ENCODE results near the gene C17orf58. TPM values are rescaled to one million over a fixed set of nuclear protein-coding genes. Genes with fewer than 3 reads are reported as not detected.
"Not testable (repeated sequence)": the region's sequence is repeated elsewhere in the genome, so short reads cannot be mapped to it uniquely, and the experiment has no call there.

Gene C17orf58
- total and polyA plus RNA-seq, 7 experiments from 2014 or later = 0.28 to 6.9 (median 0.88) TPM; not detected in 2

GRCh38 chr17:67983383-67983688 lies 12.9 kb downstream of the C17orf58 start:
- peak overlapping the region in 3 of 9 donors; percentile 6 to 40 (median 10) for H3K27ac Mint-ChIP-seq
- Histone ChIP-seq H3K36me3 (ENCODE audit: control insufficient read depth in 2 of 3, insufficient read depth in 3 of 3, low read length in 3 of 3) (peaks cover 0 to 21% (median 0%) of the 10 kb centered on the region in 3 experiments), H3K27ac (ENCODE audit: low read depth, low read length) (no peak overlapping the region), H3K4me1 (ENCODE audit: control insufficient read depth in 2 of 2, insufficient read depth in 2 of 2, low read length in 2 of 2) (no peaks in the 10 kb centered on the region), H3K4me3 (ENCODE audit: low read length) (no peak overlapping the region), H3K27me3 (ENCODE audit: control insufficient read depth in 2 of 2, insufficient read depth in 2 of 2, low read length in 2 of 2) (no peaks in the 10 kb centered on the region), H3K9me3 (ENCODE audit: control insufficient read depth in 2 of 3, low read length in 3 of 3) (no peaks in the 10 kb centered on the region)
- CTCF ChIA-PET = no interaction called here
- ATAC-seq (no peak), DNase-seq (no peak)
- peaks cover 0 to 7% (median 5%) of the 10 kb centered on the region in 5 donors for H3K36me3 Mint-ChIP-seq
- intact Hi-C loops (cut with micrococcal nuclease) = no loop called here
- no peaks in the 10 kb centered on the region for H3K4me1 Mint-ChIP-seq
- peaks cover 0 to 2% (median 0%) of the 10 kb centered on the region in 11 donors for H3K9me3 Mint-ChIP-seq
- H3K4me3 Mint-ChIP-seq = no peak overlapping the region
- POLR2A ChIA-PET = no interaction called here
- H3K27me3 Mint-ChIP-seq = no peaks in the 10 kb centered on the region

- no peaks in the 10 kb centered on the region for H3K4me1 ChIP-seq (ENCODE audit: control insufficient read depth in 2 of 2, insufficient read depth in 2 of 2, low read length in 2 of 2)
- H3K27me3 ChIP-seq (ENCODE audit: control insufficient read depth in 2 of 2, insufficient read depth in 2 of 2, low read length in 2 of 2) = no peaks in the 10 kb centered on the region
- no peak overlapping the region for H3K27ac ChIP-seq (ENCODE audit: low read depth, low read length)
- Mint-ChIP-seq H3K36me3 (peaks cover 0 to 7% (median 5%) of the 10 kb centered on the region in 5 donors), H3K27ac (peak overlapping the region in 3 of 9 donors; percentile 10 to 40 (median 34)), H3K4me1 (no peaks in the 10 kb centered on the region), H3K27me3 (no peaks in the 10 kb centered on the region), H3K9me3 (peaks cover 0 to 2% (median 0%) of the 10 kb centered on the region in 11 donors), H3K4me3 (no peak overlapping the region)
- H3K4me3 ChIP-seq (ENCODE audit: low read length) = no peak overlapping the region
- ATAC-seq = no peak
- ChIA-PET POLR2A (no interaction called here), CTCF (no interaction called here)
- DNase-seq = no peak
- no peaks in the 10 kb centered on the region for H3K9me3 ChIP-seq (ENCODE audit: control insufficient read depth in 2 of 3, low read length in 3 of 3)
- intact Hi-C loops (cut with micrococcal nuclease) = no loop called here
- H3K36me3 ChIP-seq (ENCODE audit: control insufficient read depth in 2 of 3, insufficient read depth in 3 of 3, low read length in 3 of 3) = peaks cover 0 to 21% (median 0%) of the 10 kb centered on the region in 3 experiments
Observed at GRCh38 chr17:67982686-67983382, 13.4 kb downstream of the C17orf58 start.

GRCh38 chr17:67982034-67982640 lies 14.1 kb downstream of the C17orf58 start:
- Histone ChIP-seq H3K4me1 (ENCODE audit: control insufficient read depth in 2 of 2, insufficient read depth in 2 of 2, low read length in 2 of 2) (no peaks in the 10 kb centered on the region), H3K36me3 (ENCODE audit: control insufficient read depth in 2 of 3, insufficient read depth in 3 of 3, low read length in 3 of 3) (peaks cover 0 to 23% (median 0%) of the 10 kb centered on the region in 3 experiments), H3K27ac (ENCODE audit: low read depth, low read length) (no peak overlapping the region), H3K27me3 (ENCODE audit: control insufficient read depth in 2 of 2, insufficient read depth in 2 of 2, low read length in 2 of 2) (no peaks in the 10 kb centered on the region), H3K9me3 (ENCODE audit: control insufficient read depth in 2 of 3, low read length in 3 of 3) (no peaks in the 10 kb centered on the region), H3K4me3 (ENCODE audit: low read length) (no peak overlapping the region)
- intact Hi-C loops (cut with micrococcal nuclease) = no loop called here
- Mint-ChIP-seq H3K4me1 (no peaks in the 10 kb centered on the region), H3K9me3 (peaks cover 0 to 2% (median 0%) of the 10 kb centered on the region in 11 donors), H3K4me3 (no peak overlapping the region), H3K27me3 (no peaks in the 10 kb centered on the region), H3K27ac (no peak overlapping the region), H3K36me3 (peaks cover 0 to 7% (median 5%) of the 10 kb centered on the region in 5 donors)
- ChIA-PET POLR2A (no interaction called here), CTCF (interaction anchor here (0.7 kb wide), 1 partner anchor 760 kb away, joined by 3 read pairs; no protein-coding TSS in a partner anchor)
- DNase-seq (no peak), ATAC-seq (no peak)

- H3K36me3 Mint-ChIP-seq = peaks cover 0 to 13% (median 6%) of the 10 kb centered on the region in 5 donors
- POLR2A ChIA-PET = interaction anchor here (0.6 kb wide), 1 partner anchor 1390 kb away, joined by 3 read pairs; no protein-coding TSS in a partner anchor
- H3K36me3 ChIP-seq (ENCODE audit: control insufficient read depth in 2 of 3, insufficient read depth in 3 of 3, low read length in 3 of 3) = peaks cover 0 to 28% (median 0%) of the 10 kb centered on the region in 3 experiments
- intact Hi-C loops (cut with micrococcal nuclease); H3K4me3 ChIP-seq (ENCODE audit: low read length); DNase-seq; H3K9me3 Mint-ChIP-seq; H3K4me1 ChIP-seq (ENCODE audit: control insufficient read depth in 2 of 2, insufficient read depth in 2 of 2, low read length in 2 of 2); H3K4me1 Mint-ChIP-seq; CTCF ChIA-PET; H3K27ac ChIP-seq (ENCODE audit: low read depth, low read length); H3K4me3 Mint-ChIP-seq; H3K27me3 Mint-ChIP-seq; H3K27me3 ChIP-seq (ENCODE audit: control insufficient read depth in 2 of 2, insufficient read depth in 2 of 2, low read length in 2 of 2); H3K9me3 ChIP-seq (ENCODE audit: control insufficient read depth in 2 of 3, low read length in 3 of 3); ATAC-seq: not testable (repeated sequence)
- H3K27ac Mint-ChIP-seq = peak overlapping the region in 2 of 9 donors; percentile 17 to 37
Observed at GRCh38 chr17:67980883-67981282, 15.4 kb downstream of the C17orf58 start.

- ChIA-PET POLR2A (interaction anchor here (0.6 kb wide), 1 partner anchor 1389 kb away, joined by 3 read pairs; no protein-coding TSS in a partner anchor), CTCF (interaction anchor here (0.6 kb wide), 1 partner anchor 38 kb away, joined by 3 read pairs; no protein-coding TSS in a partner anchor)
- H3K9me3 ChIP-seq (ENCODE audit: control insufficient read depth in 2 of 3, low read length in 3 of 3) = no peaks in the 10 kb centered on the region
- H3K4me3 ChIP-seq (ENCODE audit: low read length) = no peak overlapping the region
- intact Hi-C loops (cut with micrococcal nuclease) = no loop called here
- peaks cover 0 to 31% (median 2%) of the 10 kb centered on the region in 3 experiments for H3K36me3 ChIP-seq (ENCODE audit: control insufficient read depth in 2 of 3, insufficient read depth in 3 of 3, low read length in 3 of 3)
- Mint-ChIP-seq H3K36me3 (peaks cover 0 to 17% (median 9%) of the 10 kb centered on the region in 5 donors), H3K4me3 (no peak overlapping the region), H3K4me1 (no peaks in the 10 kb centered on the region), H3K27me3 (no peaks in the 10 kb centered on the region), H3K9me3 (peaks cover 0 to 2% (median 0%) of the 10 kb centered on the region in 11 donors), H3K27ac (peak overlapping the region in 3 of 9 donors; percentile 37 to 75 (median 37))
- no peaks in the 10 kb centered on the region for H3K27me3 ChIP-seq (ENCODE audit: control insufficient read depth in 2 of 2, insufficient read depth in 2 of 2, low read length in 2 of 2)
- DNase-seq (no peak), ATAC-seq (no peak)
- no peak overlapping the region for H3K27ac ChIP-seq (ENCODE audit: low read depth, low read length)
- no peaks in the 10 kb centered on the region for H3K4me1 ChIP-seq (ENCODE audit: control insufficient read depth in 2 of 2, insufficient read depth in 2 of 2, low read length in 2 of 2)
Observed at GRCh38 chr17:67980456-67980855, 15.8 kb downstream of the C17orf58 start.

GRCh38 chr17:67976306-67976705 lies 20.0 kb downstream of the C17orf58 start:
- peaks cover 0 to 54% (median 4%) of the 10 kb centered on the region in 3 experiments for H3K36me3 ChIP-seq (ENCODE audit: control insufficient read depth in 2 of 3, insufficient read depth in 3 of 3, low read length in 3 of 3)
- H3K4me1 ChIP-seq (ENCODE audit: control insufficient read depth in 2 of 2, insufficient read depth in 2 of 2, low read length in 2 of 2); H3K9me3 ChIP-seq (ENCODE audit: control insufficient read depth in 2 of 3, low read length in 3 of 3); H3K27me3 Mint-ChIP-seq; H3K4me3 ChIP-seq (ENCODE audit: low read length); H3K27me3 ChIP-seq (ENCODE audit: control insufficient read depth in 2 of 2, insufficient read depth in 2 of 2, low read length in 2 of 2); H3K27ac Mint-ChIP-seq; H3K9me3 Mint-ChIP-seq; DNase-seq; H3K4me1 Mint-ChIP-seq; H3K4me3 Mint-ChIP-seq; H3K27ac ChIP-seq (ENCODE audit: low read depth, low read length); POLR2A ChIA-PET; intact Hi-C loops (cut with micrococcal nuclease); ATAC-seq: not testable (repeated sequence)
- CTCF ChIA-PET = interaction anchor here (1.7 kb wide), 1 partner anchor 12 kb away, joined by 4 read pairs; no protein-coding TSS in a partner anchor
- peaks cover 0 to 29% (median 13%) of the 10 kb centered on the region in 5 donors for H3K36me3 Mint-ChIP-seq

All from naive thymus-derived CD4-positive, alpha-beta T cell (primary cell).